Measurements from ENCODE around the gene PCDH9. TPM values are rescaled to one million over a fixed set of nuclear protein-coding genes. Genes with fewer than 3 reads are reported as not detected.

Gene PCDH9
- polyA plus RNA-seq, 1 of the 3 experiments (the other 2 are of a cell fraction): 1.3 TPM

DNA sequence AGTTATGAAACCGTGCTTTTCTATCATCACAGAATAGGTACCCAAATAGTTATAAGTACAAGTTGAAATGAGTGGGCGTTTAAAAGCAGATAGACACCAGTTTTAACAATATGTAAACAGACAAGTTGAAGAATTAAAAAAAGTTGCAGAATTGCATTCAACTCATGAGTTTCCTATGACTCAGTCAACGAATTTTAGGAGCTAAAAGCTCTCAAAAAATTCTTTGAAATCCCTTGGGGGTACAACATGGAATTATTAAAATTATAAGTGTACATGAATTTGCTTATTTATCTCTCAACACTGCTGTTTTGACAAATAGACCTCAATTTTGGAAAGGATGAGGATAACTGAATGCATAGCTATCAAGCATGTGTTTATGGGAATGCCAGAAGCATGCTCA is 693.4 kb downstream of the PCDH9 start (continued):
- TF ChIP-seq PBX3 (IDR thresholded peaks at IDR 0.05): no peak

GRCh38 chr13:66534561-66534960 is 695.6 kb downstream of the PCDH9 start:
- H3K4me3 ChIP-seq (ENCODE audit: low read depth in 2 of 2, low read length in 1 of 2): no peak overlapping the region
- H3K4me2 ChIP-seq: 0 out of 2 replicates have a peak overlapping the region, but pooled peaks have one; percentile 6
- 58% methylated on average over 2 of the region's 2 CpGs for WGBS (ENCODE audit: low lambda C conversion rate)
- ChIA-PET CTCF (no interaction called here), POLR2A (no interaction called here)
- DNase-seq: no peak
- peak overlapping the region; percentile 43; the same call in 1 of the 2 replicates for H2AFZ ChIP-seq (ENCODE audit: low read depth)
- no peaks in the 10 kb centered on the region for H3K27me3 ChIP-seq (ENCODE audit: insufficient read depth)
- no peaks in the 10 kb centered on the region; a peak in 1 of 4 replicates for H3K4me1 ChIP-seq (ENCODE audit: control insufficient read depth in 1 of 2, insufficient read depth in 2 of 2, low read depth in 1 of 2, low read length in 1 of 2)
- H4K20me1 ChIP-seq (ENCODE audit: insufficient read depth): no peaks in the 10 kb centered on the region
- no peaks in the 10 kb centered on the region for H3K9me2 ChIP-seq
- no peaks in the 10 kb centered on the region for H3K9me3 ChIP-seq
- H3K36me3 ChIP-seq (replicated peaks in 1 of 2; ENCODE audit: control insufficient read depth in 1 of 2, insufficient read depth in 2 of 2, low read length in 1 of 2): no peaks in the 10 kb centered on the region
- H3K79me2 ChIP-seq (ENCODE audit: insufficient read depth): no peaks in the 10 kb centered on the region
- no peak overlapping the region for H3K9ac ChIP-seq
- H3F3A ChIP-seq (replicated peaks; ENCODE audit: insufficient read depth): no peaks in the 10 kb centered on the region
- H3K27ac ChIP-seq (ENCODE audit: low read depth in 2 of 2, low read length in 1 of 2): peak overlapping the region in 1 of 2 experiments; percentile 17; a peak in 1 of 4 replicates
- TF ChIP-seq EZH2phosphoT487 (IDR thresholded peaks at IDR 0.05; ENCODE audit: borderline replicate concordance, low read depth) (no peak), FOSL2 (IDR thresholded peaks at IDR 0.05; ENCODE audit: borderline replicate concordance, low read depth) (peak; percentile 35; the same call in 1 of the 2 replicates)

DNA sequence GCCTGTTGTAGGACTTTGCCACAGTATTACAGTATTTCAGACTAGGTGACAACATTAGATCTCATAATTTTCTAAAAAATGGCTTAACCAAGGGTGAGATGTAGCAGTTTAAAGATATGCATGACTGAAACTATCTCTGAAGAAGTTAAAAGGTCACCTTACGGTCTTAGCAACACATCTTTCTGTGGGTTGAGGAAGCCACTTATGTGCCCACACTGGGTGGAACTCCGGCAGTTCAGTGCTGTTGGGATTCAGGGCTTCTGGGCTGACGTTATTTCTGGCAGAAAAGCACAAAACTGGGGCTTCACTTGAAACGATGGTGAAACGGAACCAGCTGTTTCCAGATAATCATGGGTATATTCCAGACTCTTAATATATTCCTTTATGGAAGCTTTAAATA is 697.3 kb downstream of the PCDH9 start:
- Histone ChIP-seq H3K4me3 (ENCODE audit: low read depth in 2 of 2, low read length in 1 of 2) (no peak overlapping the region), H2AFZ (ENCODE audit: low read depth) (no peak overlapping the region), H3K27me3 (ENCODE audit: insufficient read depth) (no peaks in the 10 kb centered on the region), H3K79me2 (ENCODE audit: insufficient read depth) (no peaks in the 10 kb centered on the region), H3K36me3 (replicated peaks in 1 of 2; ENCODE audit: control insufficient read depth in 1 of 2, insufficient read depth in 2 of 2, low read length in 1 of 2) (no peaks in the 10 kb centered on the region), H3F3A (replicated peaks; ENCODE audit: insufficient read depth) (no peaks in the 10 kb centered on the region), H3K4me1 (ENCODE audit: control insufficient read depth in 1 of 2, insufficient read depth in 2 of 2, low read depth in 1 of 2, low read length in 1 of 2) (no peaks in the 10 kb centered on the region; a peak in 1 of 4 replicates), H3K4me2 (no peak overlapping the region), H3K27ac (ENCODE audit: low read depth in 2 of 2, low read length in 1 of 2) (no peak overlapping the region; a peak in 1 of 4 replicates), H3K9me2 (no peaks in the 10 kb centered on the region), H3K9me3 (no peaks in the 10 kb centered on the region), H3K9ac (no peak overlapping the region), H4K20me1 (ENCODE audit: insufficient read depth) (no peaks in the 10 kb centered on the region)
- no peak for TF ChIP-seq FOSL2 (IDR thresholded peaks at IDR 0.05; ENCODE audit: borderline replicate concordance, low read depth)
- POLR2A ChIA-PET: no interaction called here
- WGBS (ENCODE audit: low lambda C conversion rate): 91% methylated on average over 5 of the region's 5 CpGs
- CTCF ChIA-PET: interaction anchor here (1.0 kb wide), 1 partner anchor 85 kb away, joined by 3 read pairs; no protein-coding TSS in a partner anchor
- no peak for DNase-seq

DNA sequence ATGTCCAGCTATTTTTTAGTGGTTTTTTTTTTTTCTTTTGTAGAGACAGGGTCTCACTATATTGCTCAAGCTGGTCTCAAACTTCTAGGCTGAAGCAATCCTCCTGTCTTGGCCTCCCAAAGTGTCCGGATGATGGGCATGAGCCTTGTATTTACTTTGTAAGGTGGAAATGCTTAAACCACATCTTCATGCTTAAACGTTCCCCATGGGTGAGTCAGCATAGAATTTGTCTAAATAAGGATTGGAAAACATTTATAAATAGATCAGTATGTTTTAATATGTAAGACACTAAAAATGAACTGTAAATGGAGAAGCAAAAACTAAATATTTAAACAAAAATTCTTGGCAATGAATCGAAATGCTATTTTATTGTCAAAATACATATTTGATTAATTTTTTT is 698.0 kb downstream of the PCDH9 start:
- Histone ChIP-seq H3K4me3 (ENCODE audit: low read depth in 2 of 2, low read length in 1 of 2) (no peak overlapping the region; a peak in 1 of 4 replicates), H4K20me1 (ENCODE audit: insufficient read depth) (no peaks in the 10 kb centered on the region), H3K27me3 (ENCODE audit: insufficient read depth) (no peaks in the 10 kb centered on the region), H2AFZ (ENCODE audit: low read depth) (no peak overlapping the region), H3K36me3 (replicated peaks in 1 of 2; ENCODE audit: control insufficient read depth in 1 of 2, insufficient read depth in 2 of 2, low read length in 1 of 2) (no peaks in the 10 kb centered on the region), H3K9ac (no peak overlapping the region), H3K4me1 (ENCODE audit: control insufficient read depth in 1 of 2, insufficient read depth in 2 of 2, low read depth in 1 of 2, low read length in 1 of 2) (no peaks in the 10 kb centered on the region; a peak in 1 of 4 replicates), H3K79me2 (ENCODE audit: insufficient read depth) (no peaks in the 10 kb centered on the region), H3F3A (replicated peaks; ENCODE audit: insufficient read depth) (no peaks in the 10 kb centered on the region), H3K27ac (ENCODE audit: low read depth in 2 of 2, low read length in 1 of 2) (no peak overlapping the region; a peak in 1 of 4 replicates), H3K4me2 (no peak overlapping the region), H3K9me2 (no peaks in the 10 kb centered on the region), H3K9me3 (no peaks in the 10 kb centered on the region)
- WGBS (ENCODE audit: low lambda C conversion rate): 58% methylated on average over 3 of the region's 3 CpGs
- CTCF ChIA-PET: interaction anchor here (1.0 kb wide), 1 partner anchor 86 kb away, joined by 3 read pairs; no protein-coding TSS in a partner anchor
- POLR2A ChIA-PET: no interaction called here
- peak; percentile 7; the same call in 1 of the 2 replicates for TF ChIP-seq PBX3 (IDR thresholded peaks at IDR 0.05)
- TF ChIP-seq POLR2AphosphoS5 (IDR thresholded peaks at IDR 0.05; ENCODE audit: low read depth, low read length): no peak
- TF ChIP-seq ELF1 (IDR thresholded peaks at IDR 0.05): no peak
- no peak for TF ChIP-seq SIN3A (IDR thresholded peaks at IDR 0.05; ENCODE audit: borderline replicate concordance, low read depth, low read length)
- peak; percentile 71; the same call in 1 of the 2 replicates for TF ChIP-seq MEF2A (IDR thresholded peaks at IDR 0.05; ENCODE audit: borderline replicate concordance, low read depth)
- no peak for TF ChIP-seq TEAD4 (IDR thresholded peaks at IDR 0.05; ENCODE audit: borderline replicate concordance, insufficient read depth)
- TF ChIP-seq JUND (IDR thresholded peaks at IDR 0.05): peak; percentile 62
- no peak for TF ChIP-seq MXI1 (IDR thresholded peaks at IDR 0.05; ENCODE audit: low read depth, low read length)
- no peak for TF ChIP-seq NFIC (IDR thresholded peaks at IDR 0.05; ENCODE audit: borderline replicate concordance)
- no peak for TF ChIP-seq RAD21 (IDR thresholded peaks at IDR 0.05; ENCODE audit: low read length)
- no peak for DNase-seq

Data from SK-N-SH (cell line).